Measurements from ENCODE around the gene RNASEH2B. TPM values are rescaled to one million over a fixed set of nuclear protein-coding genes. Genes with fewer than 3 reads are reported as not detected.

Gene RNASEH2B
- total and polyA plus RNA-seq, 2 of the 13 experiments (the other 11 are each of a cell fraction or from before 2014, with no cell fraction given) = 17.2 to 55.4 TPM

DNA sequence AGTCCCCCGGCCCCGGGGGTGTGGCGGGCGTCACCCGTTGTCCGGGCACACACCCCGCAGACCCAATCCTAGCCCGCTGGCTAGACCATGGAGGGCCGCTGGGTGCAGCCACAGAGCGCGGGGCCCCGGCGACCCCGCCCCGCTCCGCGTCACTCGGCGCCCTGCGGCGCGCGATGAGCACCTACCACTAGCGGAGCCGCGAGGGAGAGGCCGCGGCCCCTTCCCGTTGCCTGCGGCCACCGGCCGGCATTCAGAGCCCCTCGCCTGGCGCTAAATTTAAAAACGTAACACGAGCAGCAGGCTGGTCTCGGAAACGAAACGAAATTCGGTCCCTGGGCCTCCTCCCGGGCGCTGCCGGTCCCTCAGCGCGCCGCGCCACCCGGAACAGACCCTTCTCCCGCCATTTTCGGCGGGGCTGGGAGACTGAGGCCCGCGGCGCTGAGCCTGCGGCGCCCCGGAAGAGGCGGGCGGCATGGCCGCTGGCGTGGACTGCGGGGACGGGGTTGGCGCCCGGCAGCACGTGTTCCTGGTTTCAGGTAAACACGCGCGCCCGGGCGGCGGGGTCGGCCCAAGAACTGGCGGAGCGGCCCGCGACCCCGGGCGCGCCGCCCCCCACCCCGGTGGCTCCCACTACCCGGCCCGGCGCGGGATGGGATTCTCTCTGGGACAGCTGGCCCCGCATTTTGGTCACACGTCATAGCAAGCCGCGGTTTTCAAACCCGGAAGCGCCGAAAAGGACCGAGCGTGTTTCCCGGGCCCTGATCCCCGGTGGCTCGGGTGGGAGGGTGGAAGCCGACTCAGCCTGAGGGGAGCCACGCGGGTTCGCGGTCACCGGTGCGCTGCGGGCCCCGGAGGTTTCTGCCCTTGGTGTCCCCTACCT, at the start of gene RNASEH2B (continued):
- TF ChIP-seq NAIF1 (CRISPR knock-in tag; IDR thresholded peaks at IDR 0.05; ENCODE audit: borderline replicate concordance) (0 out of 2 replicates have a peak, but pooled peaks have one; percentile 61), EHMT2 (IDR thresholded peaks at IDR 0.05; ENCODE audit: borderline replicate concordance, low read depth, low read length) (no peak), SP2 (CRISPR knock-in tag; IDR thresholded peaks at IDR 0.05) (no peak), SIX4 (CRISPR knock-in tag; IDR thresholded peaks at IDR 0.05) (peak; percentile 12; the same call in 1 of the 2 replicates), USF2 (IDR thresholded peaks at IDR 0.05; ENCODE audit: low read depth, low read length) (no peak), USF2 (CRISPR knock-in tag; IDR thresholded peaks at IDR 0.05; ENCODE audit: borderline replicate concordance) (0 out of 2 replicates have a peak, but pooled peaks have one; percentile 28), NFATC3 (CRISPR knock-in tag; IDR thresholded peaks at IDR 0.05) (no peak), MNT (IDR thresholded peaks at IDR 0.05) (peak; percentile 52; the same call in 1 of the 2 replicates), BORCS8-MEF2B (CRISPR knock-in tag; IDR thresholded peaks at IDR 0.05) (peak; percentile 56; the same call in 1 of the 2 replicates), ZNF878 (CRISPR knock-in tag; IDR thresholded peaks at IDR 0.05) (0 out of 2 replicates have a peak, but pooled peaks have one; percentile 26), SPEN (CRISPR knock-in tag; IDR thresholded peaks at IDR 0.05; ENCODE audit: low read depth) (peak; percentile 32; the same call in 1 of the 2 replicates), UBTF (CRISPR knock-in tag; IDR thresholded peaks at IDR 0.05) (peak; percentile 67), ZNF546 (CRISPR knock-in tag; conservative IDR thresholded peaks at IDR 0.05) (peak; percentile 83), HHEX (CRISPR knock-in tag; IDR thresholded peaks at IDR 0.05) (no peak), GRHL1 (CRISPR knock-in tag; conservative IDR thresholded peaks at IDR 0.05) (no peak), ZSCAN21 (CRISPR knock-in tag; IDR thresholded peaks at IDR 0.05; ENCODE audit: borderline replicate concordance) (peak; percentile 65), MIER3 (CRISPR knock-in tag; IDR thresholded peaks at IDR 0.05; ENCODE audit: borderline replicate concordance) (no peak), ZNF782 (CRISPR knock-in tag; IDR thresholded peaks at IDR 0.05; ENCODE audit: borderline replicate concordance) (no peak)
